ENCODE data around the gene SAE1. TPM values are rescaled to one million over a fixed set of nuclear protein-coding genes. Genes with fewer than 3 reads are reported as not detected.

The SAE1 gene
- total RNA-seq, 1 experiment from 2014 or later = 314 TPM

DNA sequence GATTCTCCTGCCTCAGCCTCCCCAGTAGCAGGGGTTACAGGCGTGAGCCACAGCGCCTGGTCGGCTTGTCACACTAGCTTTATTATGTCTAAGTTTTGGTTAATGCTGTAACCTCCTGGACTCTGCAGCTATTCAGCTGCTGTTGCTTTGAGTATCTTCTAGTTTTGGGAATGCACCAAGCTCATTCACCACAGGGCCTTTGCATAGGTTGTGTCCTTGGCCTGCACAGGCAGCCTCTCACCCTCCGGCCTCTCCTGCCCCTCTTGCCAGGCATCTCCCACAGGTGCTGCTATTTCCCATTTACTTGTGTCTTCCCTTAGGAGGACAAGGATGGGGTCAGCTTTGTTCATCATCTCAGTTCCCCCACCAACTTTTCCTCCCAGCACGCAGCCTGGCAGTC is 123.3 kb downstream of the SAE1 start:
- Histone ChIP-seq H3K27me3 (replicated peaks; ENCODE audit: insufficient read depth, low read depth, low read length, poor library complexity) (no peaks in the 10 kb centered on the region), H3K9me3 (ENCODE audit: low read depth, low read length, poor library complexity, severe bottlenecking) (no peaks in the 10 kb centered on the region), H3K27ac (ENCODE audit: low read depth, low read length, poor library complexity, severe bottlenecking) (peak overlapping the region; percentile 59), H3K4me3 (ENCODE audit: low read depth, low read length, poor library complexity, severe bottlenecking) (no peak overlapping the region), H3K36me3 (ENCODE audit: insufficient read depth, low read length, poor library complexity, severe bottlenecking) (peaks cover 6% of the 10 kb centered on the region), H3K4me1 (ENCODE audit: insufficient read depth, low read length, poor library complexity, severe bottlenecking) (peaks cover 7% of the 10 kb centered on the region)
- no TSS peak for BruUV-seq (replicated peaks)
- ChIA-PET CTCF (interaction anchor here (1.2 kb wide), 1 partner anchor 10 kb away, joined by 4 read pairs; no protein-coding TSS in a partner anchor), POLR2A (ENCODE audit: low non-redundant PET) (no interaction called here)
- TF ChIP-seq, protein P1, sequence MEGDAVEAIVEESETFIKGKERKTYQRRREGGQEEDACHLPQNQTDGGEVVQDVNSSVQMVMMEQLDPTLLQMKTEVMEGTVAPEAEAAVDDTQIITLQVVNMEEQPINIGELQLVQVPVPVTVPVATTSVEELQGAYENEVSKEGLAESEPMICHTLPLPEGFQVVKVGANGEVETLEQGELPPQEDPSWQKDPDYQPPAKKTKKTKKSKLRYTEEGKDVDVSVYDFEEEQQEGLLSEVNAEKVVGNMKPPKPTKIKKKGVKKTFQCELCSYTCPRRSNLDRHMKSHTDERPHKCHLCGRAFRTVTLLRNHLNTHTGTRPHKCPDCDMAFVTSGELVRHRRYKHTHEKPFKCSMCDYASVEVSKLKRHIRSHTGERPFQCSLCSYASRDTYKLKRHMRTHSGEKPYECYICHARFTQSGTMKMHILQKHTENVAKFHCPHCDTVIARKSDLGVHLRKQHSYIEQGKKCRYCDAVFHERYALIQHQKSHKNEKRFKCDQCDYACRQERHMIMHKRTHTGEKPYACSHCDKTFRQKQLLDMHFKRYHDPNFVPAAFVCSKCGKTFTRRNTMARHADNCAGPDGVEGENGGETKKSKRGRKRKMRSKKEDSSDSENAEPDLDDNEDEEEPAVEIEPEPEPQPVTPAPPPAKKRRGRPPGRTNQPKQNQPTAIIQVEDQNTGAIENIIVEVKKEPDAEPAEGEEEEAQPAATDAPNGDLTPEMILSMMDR (conservative IDR thresholded peaks at IDR 0.05; ENCODE audit: low read depth, low read length) = no peak
- no peak for TF ChIP-seq EZH2 (IDR thresholded peaks at IDR 0.05; ENCODE audit: borderline replicate concordance, low read depth, low read length, poor library complexity, severe bottlenecking)
- DNase-seq (ENCODE audit: low spot score) = no peak
- intact Hi-C loops (cut with micrococcal nuclease; ENCODE audit: unreplicated experiment) = no loop called here

- CTCF ChIA-PET = interaction anchor here (0.7 to 1.8 kb wide), 4 partner anchors 9 to 170 kb away, joined by 3 to 18 read pairs (median 4); no protein-coding TSS in a partner anchor
Observed at GRCh38 chr19:47255879-47256692, 125.5 kb downstream of the SAE1 start, which contains the start of gene CCDC9. CCDC9 (plus strand) TSS chr19:47256525; CDS start chr19:47258401, 1,876 bp downstream.

GRCh38 chr19:47256693-47257410 is 126.2 kb downstream of the SAE1 start:
- H3K4me1 ChIP-seq (ENCODE audit: insufficient read depth, low read length, poor library complexity, severe bottlenecking) = peaks cover 7% of the 10 kb centered on the region
- peak overlapping the region; percentile 88 for H3K27ac ChIP-seq (ENCODE audit: low read depth, low read length, poor library complexity, severe bottlenecking)
- peak overlapping the region; percentile 52 for H3K4me3 ChIP-seq (ENCODE audit: low read depth, low read length, poor library complexity, severe bottlenecking)
- BruUV-seq (replicated peaks) = no TSS peak
- peak; percentile 99 for DNase-seq (ENCODE audit: low spot score)
- H3K9me3 ChIP-seq (ENCODE audit: low read depth, low read length, poor library complexity, severe bottlenecking) = no peaks in the 10 kb centered on the region
- intact Hi-C loops (cut with micrococcal nuclease; ENCODE audit: unreplicated experiment) = loop anchor here (1.0 kb wide), 1 partner anchor 16 kb away; no protein-coding TSS in a partner anchor
- H3K27me3 ChIP-seq (replicated peaks; ENCODE audit: insufficient read depth, low read depth, low read length, poor library complexity) = no peaks in the 10 kb centered on the region
- TF ChIP-seq EZH2 (IDR thresholded peaks at IDR 0.05; ENCODE audit: borderline replicate concordance, low read depth, low read length, poor library complexity, severe bottlenecking) = no peak
- TF ChIP-seq, protein P1 (conservative IDR thresholded peaks at IDR 0.05; ENCODE audit: low read depth, low read length) = no peak
- CTCF ChIA-PET = interaction anchor here (0.6 to 1.8 kb wide), 5 partner anchors 9 to 540 kb away, joined by 3 to 18 read pairs (median 4); partner anchors contain the start of gene PRKD2
- H3K36me3 ChIP-seq (ENCODE audit: insufficient read depth, low read length, poor library complexity, severe bottlenecking) = peaks cover 27% of the 10 kb centered on the region
- POLR2A ChIA-PET (ENCODE audit: low non-redundant PET) = interaction anchor here (0.6 to 1.4 kb wide), 4 partner anchors 13 to 157 kb away, joined by 3 to 9 read pairs (median 7); partner anchors contain the start of genes INAFM1 and ZC3H4

More at GRCh38 chr19:47255879-47256692, 125.5 kb downstream of the SAE1 start, which contains the start of gene CCDC9:
- BruUV-seq (replicated peaks) = TSS peak; percentile 93
- intact Hi-C loops (cut with micrococcal nuclease; ENCODE audit: unreplicated experiment) = no loop called here
- POLR2A ChIA-PET (ENCODE audit: low non-redundant PET) = interaction anchor here (0.6 to 1.1 kb wide), 4 partner anchors 12 to 157 kb away, joined by 3 to 9 read pairs (median 6); partner anchors contain the start of gene ZC3H4
- TF ChIP-seq, protein P1 (conservative IDR thresholded peaks at IDR 0.05; ENCODE audit: low read depth, low read length) = no peak
- TF ChIP-seq EZH2 (IDR thresholded peaks at IDR 0.05; ENCODE audit: borderline replicate concordance, low read depth, low read length, poor library complexity, severe bottlenecking) = no peak
- H3K4me1 ChIP-seq (ENCODE audit: insufficient read depth, low read length, poor library complexity, severe bottlenecking) = peaks cover 7% of the 10 kb centered on the region
- peaks cover 23% of the 10 kb centered on the region for H3K36me3 ChIP-seq (ENCODE audit: insufficient read depth, low read length, poor library complexity, severe bottlenecking)
- peak within 1 kb of the TSS; percentile 52 for H3K4me3 ChIP-seq (ENCODE audit: low read depth, low read length, poor library complexity, severe bottlenecking)
- peak within 1 kb of the TSS; percentile 88 for H3K27ac ChIP-seq (ENCODE audit: low read depth, low read length, poor library complexity, severe bottlenecking)
- H3K27me3 ChIP-seq (replicated peaks; ENCODE audit: insufficient read depth, low read depth, low read length, poor library complexity) = no peaks in the 10 kb centered on the region
- DNase-seq (ENCODE audit: low spot score) = peak; percentile 98
- no peaks in the 10 kb centered on the region for H3K9me3 ChIP-seq (ENCODE audit: low read depth, low read length, poor library complexity, severe bottlenecking)
